GM06990 (cell line): ENCODE measurements around the gene CPSF7.
A peak's percentile ranks its signal among the peaks of the same experiment; 100 is the strongest.

Experiments
- DNase-seq: peaks from one replicate; pipeline ENCODE4 v3.0.0-alpha.2; 2011; ENCODE audit not compliant: insufficient read length; ENCODE audit errors: extremely low read depth
- H3K27me3 ChIP-seq: replicated peaks from 2 replicates; pipeline ENCODE4 v1.6.0; 2011; ENCODE audit warnings: low read length; ENCODE audit not compliant: control insufficient read depth, insufficient read depth
- H3K36me3 ChIP-seq: 2 replicates; pipeline ENCODE4 v1.5.1; 2011; ENCODE audit warnings: low read length; ENCODE audit not compliant: control insufficient read depth, insufficient read depth
- H3K4me3 ChIP-seq: replicated peaks from 2 replicates; pipeline ENCODE4 v1.5.1; 2011; ENCODE audit warnings: low read depth, mild to moderate bottlenecking, control low read depth, low read length
- CTCF ChIP-seq: IDR thresholded peaks from 2 replicates; pipeline ENCODE4 v1.5.1; 2011; ENCODE audit warnings: low read length, control low read depth, mild to moderate bottlenecking, inconsistent platforms; ENCODE audit not compliant: insufficient read depth, poor library complexity, severe bottlenecking

Gene CPSF7

DNA sequence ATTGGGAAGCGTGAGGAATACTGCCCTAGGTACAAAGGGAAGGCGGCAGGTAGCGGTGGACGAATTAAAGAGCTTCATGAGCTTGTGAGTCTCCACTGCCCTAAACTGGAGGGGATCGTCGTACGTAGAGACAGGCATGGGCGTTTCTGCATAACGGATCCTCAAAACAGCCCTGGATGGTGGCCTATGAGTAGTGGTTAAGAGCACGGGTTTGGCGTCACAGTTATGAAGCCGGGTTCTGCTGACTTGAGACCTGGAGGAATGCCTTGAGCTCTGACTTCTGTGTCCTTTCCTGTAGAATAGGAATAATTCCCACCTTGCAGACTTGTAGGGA is 67.3 kb downstream of the CPSF7 start:
- TF ChIP-seq CTCF: no peak
- Histone ChIP-seq H3K4me3 (peak overlapping the region; percentile 77), H3K27me3 (no peaks in the 10 kb centered on the region), H3K36me3 (peaks cover 14% of the 10 kb centered on the region)
- DNase-seq: no peak

- Histone ChIP-seq H3K36me3 (peaks cover 12% of the 10 kb centered on the region), H3K4me3 (peak within 1 kb of the TSS; percentile 77), H3K27me3 (no peaks in the 10 kb centered on the region)
- peak; percentile 98 for DNase-seq
- no peak for TF ChIP-seq CTCF
Measured at GRCh38 chr11:61361741-61362541, 67.8 kb downstream of the CPSF7 start, which contains the start of the genes CYB561A3 and TMEM138. TSS of gene CYB561A3 (minus strand) at chr11:61361882. CDS start at chr11:61356713, 5,169 bp downstream. TSS of gene TMEM138 (plus strand) at chr11:61362374. CDS start at chr11:61364391, 2,017 bp downstream.

DNA sequence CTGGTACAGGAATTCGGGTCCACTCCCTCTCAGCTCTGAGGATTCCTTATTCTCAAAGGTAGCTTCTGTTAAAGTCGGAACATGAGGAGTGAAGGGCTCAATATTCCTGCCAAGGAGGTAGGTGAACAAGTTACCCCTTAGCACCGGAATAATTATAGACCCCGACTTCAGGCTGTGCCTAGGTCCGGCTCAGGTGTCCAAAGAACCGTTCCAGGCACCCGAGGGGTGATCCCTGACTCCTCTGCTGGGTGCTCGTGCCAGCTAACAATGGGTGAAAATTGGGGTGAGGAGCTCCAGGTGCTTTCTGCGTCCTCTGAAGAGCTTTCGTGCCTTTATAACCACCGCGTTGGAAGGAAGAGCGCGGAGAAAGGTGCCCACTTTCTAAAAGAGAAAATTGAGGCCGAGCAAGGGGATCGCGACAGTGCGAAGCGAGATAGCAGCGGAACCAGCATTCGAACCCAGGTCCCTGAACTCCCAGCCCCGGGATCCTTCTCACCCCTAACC is 68.5 kb downstream of the CPSF7 start:
- TF ChIP-seq CTCF: no peak
- peaks cover 9% of the 10 kb centered on the region for H3K36me3 ChIP-seq
- H3K27me3 ChIP-seq: no peaks in the 10 kb centered on the region
- no peak for DNase-seq
- peak overlapping the region; percentile 77 for H3K4me3 ChIP-seq

GRCh38 chr11:61359516-61359915 is 70.3 kb downstream of the CPSF7 start:
- Histone ChIP-seq H3K36me3 (peaks cover 4% of the 10 kb centered on the region), H3K4me3 (peak overlapping the region; percentile 77), H3K27me3 (no peaks in the 10 kb centered on the region)
- no peak for TF ChIP-seq CTCF
- no peak for DNase-seq

GRCh38 chr11:61358566-61358965 is 71.2 kb downstream of the CPSF7 start:
- Histone ChIP-seq H3K36me3 (peaks cover 5% of the 10 kb centered on the region), H3K27me3 (no peaks in the 10 kb centered on the region), H3K4me3 (peak overlapping the region; percentile 23; the same call in 1 of the 2 replicates)
- TF ChIP-seq CTCF: no peak
- no peak for DNase-seq

- Histone ChIP-seq H3K27me3 (no peaks in the 10 kb centered on the region), H3K4me3 (peak overlapping the region; percentile 6), H3K36me3 (peaks cover 12% of the 10 kb centered on the region)
- no peak for TF ChIP-seq CTCF
- DNase-seq: no peak
Measured at GRCh38 chr11:61357894-61358239, 71.9 kb downstream of the CPSF7 start.
